Umbilical cord (tissue), 2 donors: ENCODE results near the gene RNF31. TPM values are rescaled to one million over a fixed set of nuclear protein-coding genes. Genes with fewer than 3 reads are reported as not detected.
A peak's percentile ranks its signal among the peaks of the same experiment; 100 is the strongest.

Experiments
- DNase-seq: peaks from one replicate; pipeline ENCODE4 v3.0.0-alpha.2; 2015; ENCODE audit warnings: low spot score
- total RNA-seq: library from RNA; depleted of rRNA; stranded (reverse); fragments of >200 nt; gene quantifications from one replicate; pipeline ENCODE4 v1.2.3, GENCODE V29; 2014; ENCODE audit warnings: low replicate concordance; ENCODE audit not compliant: insufficient read depth

RNF31 gene
- total RNA-seq, 1 donor from 2014 or later: 22.6 TPM

GRCh38 chr14:24137529-24138395 lies 9.5 kb upstream of the RNF31 start:
- no peak for DNase-seq

DNA sequence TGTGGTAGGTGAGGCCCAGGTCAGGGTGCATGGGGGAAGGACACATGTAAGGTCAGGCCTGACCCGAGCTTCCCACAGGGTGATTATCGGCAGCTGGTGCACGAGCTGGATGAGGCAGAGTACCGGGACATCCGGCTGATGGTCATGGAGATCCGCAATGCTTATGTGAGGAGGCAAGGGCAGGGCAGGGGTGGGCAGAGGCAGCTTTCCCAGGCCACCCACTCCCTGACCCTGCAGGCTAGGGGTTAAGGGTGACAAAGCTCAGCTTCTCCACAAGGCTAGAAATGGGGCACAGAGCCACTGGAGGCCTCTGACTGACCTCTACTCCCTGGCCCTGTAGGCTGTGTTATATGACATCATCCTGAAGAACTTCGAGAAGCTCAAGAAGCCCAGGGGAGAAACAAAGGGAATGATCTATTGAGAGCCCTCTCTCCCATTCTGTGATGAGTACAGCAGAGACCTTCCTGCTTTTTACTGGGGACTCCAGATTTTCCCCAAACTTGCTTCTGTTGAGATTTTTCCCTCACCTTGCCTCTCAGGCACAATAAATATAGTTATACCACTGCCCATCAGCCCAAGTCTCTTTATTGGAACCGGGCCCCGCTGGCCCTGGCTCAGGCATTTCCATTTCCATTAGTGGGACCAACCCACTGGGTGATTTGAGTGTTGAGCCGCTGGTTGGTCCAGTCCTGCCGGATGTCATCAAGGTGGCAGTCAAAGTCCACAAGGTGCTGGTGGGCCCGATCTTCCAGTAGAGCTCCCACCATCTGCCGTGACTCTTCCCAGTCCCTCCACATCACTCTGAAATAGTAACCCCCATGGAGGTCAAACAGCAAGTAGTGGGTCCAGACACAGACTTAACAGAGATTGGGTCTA lies 8.7 kb upstream of the RNF31 start:
- DNase-seq: no peak

- DNase-seq: no peak
Observed at GRCh38 chr14:24139272-24139934, 7.9 kb upstream of the RNF31 start.

DNA sequence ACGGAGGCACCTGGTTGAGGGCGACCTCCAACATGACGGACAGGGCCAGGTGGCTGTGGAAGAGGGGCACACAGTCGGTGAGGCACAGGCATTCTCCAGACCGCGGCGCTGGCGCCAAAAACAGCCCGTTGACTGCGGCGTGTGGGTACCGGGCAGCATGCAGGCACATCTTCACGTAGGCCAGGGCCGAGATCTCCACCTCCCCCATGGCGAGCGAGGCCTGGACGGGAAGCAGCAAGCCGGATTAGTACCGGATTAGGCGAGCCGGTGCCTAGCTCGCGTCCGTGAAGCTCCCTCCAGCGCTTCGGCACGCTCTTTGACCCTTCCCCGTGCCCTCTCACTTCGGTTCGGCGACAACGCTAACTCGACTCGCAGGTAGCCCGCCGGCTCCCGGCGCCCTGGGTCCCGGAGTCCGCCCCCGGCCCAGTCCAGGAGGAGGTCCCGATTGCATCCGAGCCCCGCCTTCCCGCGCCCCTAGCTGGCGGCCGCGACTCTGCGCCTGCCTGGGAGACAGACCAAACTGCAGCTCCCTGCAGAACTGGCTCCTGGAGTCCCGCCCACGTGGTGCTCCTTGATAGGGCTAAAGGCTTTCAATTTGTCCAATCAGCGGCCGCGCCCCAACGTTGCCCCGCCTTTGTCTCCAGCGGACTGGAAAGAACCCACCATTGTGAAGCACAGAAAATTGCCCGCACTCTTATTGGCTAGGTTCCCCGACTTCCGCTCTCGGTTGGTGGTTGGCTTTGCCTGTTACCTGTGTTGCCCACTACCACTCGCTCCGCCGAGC lies 6.0 kb upstream of the RNF31 start, which contains the start of gene EMC9:
Gene EMC9, minus strand, starts transcription at position 495 of the 784 bp plus-strand sequence. Its CDS starts 287 bp downstream, at position 208.
- peak; percentile 100 for DNase-seq

GRCh38 chr14:24143511-24143910 lies 3.8 kb upstream of the RNF31 start:
- no peak for DNase-seq

DNA sequence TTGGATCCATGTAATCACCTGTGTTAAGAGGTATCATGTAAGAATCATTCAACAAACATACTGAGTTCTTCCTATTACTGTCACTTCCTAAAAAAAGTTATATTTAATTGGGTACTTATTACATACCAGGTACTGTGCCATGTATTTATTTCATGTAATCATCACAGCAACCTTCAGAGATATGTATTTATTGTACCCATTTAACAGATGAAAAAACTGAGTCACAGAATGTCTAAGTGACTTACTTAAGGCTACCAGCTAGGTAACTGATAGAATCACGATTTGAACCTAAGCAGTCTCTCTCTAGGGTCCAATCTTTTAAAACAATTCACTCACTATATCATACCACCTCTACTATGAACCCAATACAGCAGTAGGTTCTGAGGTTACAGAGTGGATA lies 2.8 kb upstream of the RNF31 start:
- DNase-seq: no peak

DNA sequence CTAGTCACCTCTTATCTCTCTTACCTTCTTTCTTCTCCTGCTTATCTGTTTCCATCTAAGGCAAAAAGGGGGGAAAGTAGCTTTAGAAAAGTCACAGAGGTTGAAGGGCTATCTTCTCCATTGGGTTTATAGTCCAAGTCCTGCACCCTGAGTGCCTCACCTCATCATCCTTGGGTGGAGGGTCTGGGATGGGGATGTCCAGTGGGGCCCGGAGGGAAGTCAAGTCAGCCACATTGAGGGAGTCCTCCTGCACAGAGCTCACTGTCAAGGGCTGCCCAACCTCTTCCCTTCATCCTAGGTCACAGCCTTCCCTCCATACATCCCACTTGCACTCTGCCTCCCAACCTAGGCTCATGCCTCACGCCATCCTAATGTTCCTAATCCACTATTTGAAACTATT lies 2.1 kb upstream of the RNF31 start:
- DNase-seq: no peak

GRCh38 chr14:24145690-24146452 lies 1.4 kb upstream of the RNF31 start:
- no peak for DNase-seq

GRCh38 chr14:24146453-24146977 lies 783 bp upstream of the RNF31 start, which contains the start of gene PSME2:
PSME2 (minus strand) TSS chr14:24146610; CDS start chr14:24146581, 29 bp downstream.
- DNase-seq: peak; percentile 96

GRCh38 chr14:24147761-24148428 lies 597 bp downstream of the RNF31 start:
- no peak for DNase-seq

DNA sequence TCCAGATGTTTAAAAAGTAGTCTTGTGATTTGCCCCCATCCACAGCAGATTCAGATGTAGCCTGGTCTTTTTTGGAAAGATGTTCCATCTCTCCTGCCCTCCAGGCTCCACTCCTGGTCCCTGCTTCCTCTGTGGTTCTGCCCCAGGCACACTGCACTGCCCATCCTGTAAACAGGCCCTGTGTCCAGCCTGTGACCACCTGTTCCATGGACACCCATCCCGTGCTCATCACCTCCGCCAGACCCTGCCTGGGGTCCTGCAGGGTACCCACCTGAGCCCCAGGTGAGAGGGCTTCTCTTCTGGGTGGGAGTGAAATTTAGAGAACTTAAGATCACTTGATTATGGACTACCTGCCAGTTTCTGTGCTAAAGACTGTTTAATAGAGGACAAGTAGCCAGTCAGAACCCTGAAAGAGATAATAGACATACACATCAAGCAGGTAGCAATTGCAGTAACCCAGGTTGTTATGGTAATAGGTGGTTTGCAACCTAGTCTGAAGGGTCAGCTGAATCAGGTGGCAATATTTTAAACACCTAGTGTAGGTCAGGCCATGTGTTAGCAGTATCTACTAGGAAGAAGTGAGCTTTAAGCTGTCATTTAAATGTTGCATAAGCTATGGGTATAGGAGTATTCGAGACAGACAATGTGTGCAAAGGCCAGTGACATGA lies 2.1 kb downstream of the RNF31 start:
- DNase-seq: no peak

- no peak for DNase-seq
Observed at GRCh38 chr14:24150061-24150460, 2.8 kb downstream of the RNF31 start.

DNA sequence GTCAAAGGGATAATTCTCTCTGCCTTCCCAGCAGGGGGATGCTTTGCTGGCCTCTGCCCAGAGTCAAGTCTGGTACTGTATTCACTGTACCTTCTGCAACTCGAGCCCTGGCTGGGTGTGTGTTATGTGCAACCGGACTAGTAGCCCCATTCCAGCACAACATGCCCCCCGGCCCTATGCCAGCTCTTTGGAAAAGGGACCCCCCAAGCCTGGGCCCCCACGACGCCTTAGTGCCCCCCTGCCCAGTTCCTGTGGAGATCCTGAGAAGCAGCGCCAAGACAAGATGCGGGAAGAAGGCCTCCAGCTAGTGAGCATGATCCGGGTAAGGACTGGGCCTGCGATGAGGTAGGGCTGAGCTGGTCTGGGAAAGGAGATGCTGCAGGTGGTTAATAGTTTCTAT lies 3.3 kb downstream of the RNF31 start:
- DNase-seq: no peak

GRCh38 chr14:24150993-24151392 lies 3.7 kb downstream of the RNF31 start:
- no peak for DNase-seq

- no peak for DNase-seq
Observed at GRCh38 chr14:24151404-24152080, 4.2 kb downstream of the RNF31 start.

GRCh38 chr14:24155100-24155499 lies 7.8 kb downstream of the RNF31 start:
- DNase-seq: no peak

GRCh38 chr14:24156840-24157239 lies 9.5 kb downstream of the RNF31 start:
- no peak for DNase-seq

GRCh38 chr14:24157331-24157730 lies 10.0 kb downstream of the RNF31 start:
- DNase-seq: no peak
